Inferior parietal cortex (tissue), 1 donor: ENCODE data around the gene TTC34.
"Not testable (repeated sequence)": the region's sequence is repeated elsewhere in the genome, so short reads cannot be mapped to it uniquely, and the experiment has no call there.

Experiments used
- DNase-seq: peaks from one replicate; pipeline ENCODE4 v3.0.0-alpha.2; 2016; ENCODE audit errors: extremely low spot score

Gene TTC34

GRCh38 chr1:2768052-2768451, 33.4 kb downstream of the TTC34 start:
- not testable (repeated sequence) for DNase-seq

DNA sequence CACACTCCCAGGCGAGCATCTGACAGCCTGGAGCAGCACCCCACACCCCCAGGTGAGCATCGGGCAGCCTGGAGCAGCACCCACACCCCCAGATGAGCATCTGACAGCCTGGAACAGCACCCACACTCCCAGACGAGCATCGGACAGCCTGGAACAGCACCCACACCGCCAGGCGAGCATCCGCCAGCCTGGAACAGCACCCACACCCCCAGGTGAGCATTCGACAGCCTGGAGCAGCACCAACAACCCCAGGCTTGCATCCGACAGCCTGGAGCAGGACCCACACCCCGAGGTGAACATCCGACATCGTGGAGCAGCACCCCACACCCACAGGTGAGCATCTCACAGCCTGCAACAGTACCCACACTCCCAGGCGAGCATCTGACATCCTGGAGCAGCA, 42.1 kb downstream of the TTC34 start:
- DNase-seq: not testable (repeated sequence)

DNA sequence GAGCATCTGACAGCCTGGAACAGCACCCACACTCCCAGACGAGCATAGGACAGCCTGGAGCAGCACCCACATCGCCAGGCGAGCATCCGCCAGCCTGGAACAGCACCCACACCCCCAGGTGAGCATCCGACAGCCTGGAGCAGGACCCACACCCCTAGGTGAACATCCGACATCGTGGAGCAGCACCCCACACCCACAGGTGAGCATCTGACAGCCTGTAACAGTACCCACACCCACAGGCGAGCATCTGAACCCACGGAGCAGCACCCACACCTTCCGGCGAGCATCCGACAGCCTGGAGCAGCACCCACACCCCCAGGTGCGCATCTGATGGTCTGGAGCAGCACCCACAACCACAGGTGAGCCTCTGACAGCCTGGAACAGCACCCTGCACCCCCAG, 44.0 kb downstream of the TTC34 start:
- not testable (repeated sequence) for DNase-seq

GRCh38 chr1:2755426-2755825, 46.1 kb downstream of the TTC34 start:
- not testable (repeated sequence) for DNase-seq

- not testable (repeated sequence) for DNase-seq
Measured at GRCh38 chr1:2754597-2754996, 46.9 kb downstream of the TTC34 start.

- not testable (repeated sequence) for DNase-seq
Measured at GRCh38 chr1:2752503-2752902, 49.0 kb downstream of the TTC34 start.

GRCh38 chr1:2751866-2752265, 49.6 kb downstream of the TTC34 start:
- not testable (repeated sequence) for DNase-seq

DNA sequence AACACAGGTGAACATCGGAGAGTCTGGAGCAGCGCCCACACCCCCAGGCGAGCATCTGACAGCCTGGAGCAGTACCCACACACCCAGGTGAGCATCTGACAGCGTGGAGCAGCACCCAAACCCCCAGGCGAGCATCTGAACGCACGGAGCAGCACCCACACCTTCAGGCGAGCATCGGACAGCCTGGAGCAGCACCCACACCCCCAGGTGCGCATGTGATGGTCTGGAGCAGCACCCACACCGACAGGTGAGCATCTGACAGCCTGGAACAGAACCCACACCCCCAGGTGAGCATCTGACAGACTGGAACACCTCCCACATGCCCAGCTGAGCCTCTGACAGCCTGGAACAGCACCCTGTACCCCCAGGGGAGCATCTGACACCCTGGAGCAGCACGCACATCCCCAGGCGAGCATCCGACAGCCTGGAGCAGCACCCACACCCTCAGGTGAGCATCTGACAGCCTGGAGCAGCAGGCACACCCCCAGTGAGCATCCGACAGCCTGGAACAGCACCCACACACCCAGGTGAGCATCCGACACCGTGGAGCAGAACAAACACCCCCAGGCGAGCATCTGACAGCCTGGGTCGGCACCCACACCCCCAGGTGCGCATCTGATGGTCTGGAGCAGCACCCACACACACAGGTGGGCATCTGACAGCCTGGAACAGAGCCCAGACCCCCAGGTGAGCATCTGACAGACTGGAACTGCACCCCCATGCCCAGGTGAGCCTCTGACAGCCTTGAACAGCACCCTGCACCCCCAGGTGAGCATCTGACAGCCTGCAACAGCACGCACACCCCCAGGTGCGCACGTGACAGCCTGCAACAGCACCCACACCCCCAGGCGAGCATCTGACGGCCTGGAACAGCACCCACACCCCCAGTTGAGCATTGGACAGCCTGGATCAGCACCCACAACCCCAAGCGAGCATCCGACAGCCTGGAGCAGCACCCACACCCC, 50.4 kb downstream of the TTC34 start:
- DNase-seq: not testable (repeated sequence)

DNA sequence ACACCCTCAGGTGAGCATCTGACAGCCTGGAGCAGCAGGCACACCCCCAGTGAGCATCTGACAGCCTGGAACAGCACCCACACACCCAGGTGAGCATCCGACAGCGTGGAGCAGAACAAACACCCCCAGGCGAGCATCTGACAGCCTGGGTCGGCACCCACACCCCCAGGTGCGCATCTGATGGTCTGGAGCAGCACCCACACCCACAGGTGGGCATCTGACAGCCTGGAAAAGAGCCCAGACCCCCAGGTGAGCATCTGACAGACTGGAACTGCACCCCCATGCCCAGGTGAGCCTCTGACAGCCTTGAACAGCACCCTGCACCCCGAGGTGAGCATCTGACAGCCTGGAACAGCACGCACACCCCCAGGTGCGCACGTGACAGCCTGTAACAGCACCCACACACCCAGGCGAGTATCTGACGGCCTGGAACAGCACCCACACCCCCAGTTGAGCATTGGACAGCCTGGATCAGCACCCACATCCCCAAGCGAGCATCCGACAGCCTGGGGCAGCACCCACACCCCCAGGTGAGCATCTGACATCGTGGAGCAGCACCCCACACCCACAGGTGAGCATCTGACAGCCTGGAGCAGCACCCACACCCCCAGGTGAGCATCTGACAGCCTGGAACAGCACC, 51.3 kb downstream of the TTC34 start:
- not testable (repeated sequence) for DNase-seq

GRCh38 chr1:2748626-2749025, 52.9 kb downstream of the TTC34 start:
- DNase-seq: not testable (repeated sequence)

GRCh38 chr1:2694796-2695195, 106.7 kb downstream of the TTC34 start:
- DNase-seq: not testable (repeated sequence)

- not testable (repeated sequence) for DNase-seq
Measured at GRCh38 chr1:2690180-2690579, 111.3 kb downstream of the TTC34 start.

DNA sequence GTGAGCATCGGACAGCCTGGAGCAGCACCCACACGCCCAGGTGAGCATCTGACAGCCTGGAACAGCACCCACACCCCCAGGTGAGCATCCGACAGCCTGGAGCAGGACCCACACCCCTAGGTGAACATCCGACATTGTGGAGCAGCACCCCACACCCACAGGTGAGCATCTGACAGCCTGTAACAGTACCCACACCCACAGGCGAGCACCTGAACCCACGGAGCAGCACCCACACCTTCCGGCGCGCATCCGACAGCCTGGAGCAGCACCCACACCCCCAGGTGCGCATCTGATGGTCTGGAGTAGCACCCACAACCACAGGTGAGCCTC, 113.2 kb downstream of the TTC34 start:
- DNase-seq: not testable (repeated sequence)

DNA sequence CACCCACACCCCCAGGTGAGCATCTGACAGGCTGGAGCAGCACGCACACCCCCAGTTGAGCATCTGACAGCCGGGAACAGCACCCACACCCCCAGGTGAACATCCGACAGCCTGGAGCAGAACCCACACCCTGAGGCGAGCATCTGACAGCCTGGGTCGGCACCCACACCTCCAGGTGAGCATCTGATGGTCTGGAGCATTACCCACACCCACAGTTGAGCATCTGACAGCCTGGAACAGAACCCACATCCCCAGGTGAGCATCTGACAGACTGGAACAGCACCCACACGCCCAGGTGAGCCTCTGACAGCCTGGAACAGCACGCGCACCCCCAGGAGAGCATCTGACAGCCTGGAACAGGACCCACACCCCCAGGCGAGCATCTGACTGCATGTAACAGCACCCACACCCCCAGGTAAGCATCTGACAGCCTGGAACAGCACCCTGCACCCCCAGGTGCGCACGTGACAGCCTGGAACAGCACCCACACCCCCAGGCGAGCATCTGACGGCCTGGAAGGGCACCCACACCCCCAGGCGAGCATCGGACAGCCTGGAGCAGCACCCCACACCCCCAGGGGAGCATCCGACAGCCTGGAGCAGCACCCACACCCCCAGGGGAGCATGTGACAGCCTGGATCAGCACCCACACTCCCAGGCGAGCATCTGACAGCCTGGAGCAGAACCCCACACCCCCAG, 113.7 kb downstream of the TTC34 start:
- DNase-seq: not testable (repeated sequence)

- not testable (repeated sequence) for DNase-seq
Measured at GRCh38 chr1:2687174-2687591, 114.3 kb downstream of the TTC34 start.

DNA sequence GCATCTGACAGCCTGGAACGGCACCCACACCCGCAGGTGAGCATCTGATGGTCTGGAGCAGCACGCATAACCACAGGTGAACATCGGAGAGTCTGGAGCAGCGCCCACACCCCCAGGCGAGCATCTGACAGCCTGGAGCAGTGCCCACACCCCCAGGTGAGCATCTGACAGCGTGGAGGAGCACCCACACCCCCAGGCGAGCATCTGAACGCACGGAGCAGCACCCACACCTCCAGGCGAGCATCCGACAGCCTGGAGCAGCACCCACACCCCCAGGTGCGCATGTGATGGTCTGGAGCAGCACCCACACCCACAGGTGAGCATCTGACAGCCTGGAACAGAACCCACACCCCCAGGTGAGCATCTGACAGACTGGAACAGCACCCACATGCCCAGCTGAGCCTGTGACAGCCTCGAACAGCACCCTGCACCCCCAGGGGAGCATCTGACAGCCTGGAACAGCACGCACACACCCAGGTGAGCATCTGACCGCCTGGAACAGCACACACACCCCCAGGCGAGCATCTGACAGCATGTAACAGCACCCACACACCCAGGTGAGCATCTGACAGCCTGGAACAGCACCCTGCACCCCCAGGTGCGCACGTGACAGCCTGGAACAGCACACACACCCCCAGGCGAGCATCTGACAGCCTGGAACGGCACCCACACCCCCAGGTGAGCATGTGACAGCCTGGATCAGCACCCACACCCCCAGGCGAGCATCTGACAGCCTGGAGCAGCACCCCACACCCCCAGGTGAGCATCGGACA, 115.2 kb downstream of the TTC34 start:
- not testable (repeated sequence) for DNase-seq

DNA sequence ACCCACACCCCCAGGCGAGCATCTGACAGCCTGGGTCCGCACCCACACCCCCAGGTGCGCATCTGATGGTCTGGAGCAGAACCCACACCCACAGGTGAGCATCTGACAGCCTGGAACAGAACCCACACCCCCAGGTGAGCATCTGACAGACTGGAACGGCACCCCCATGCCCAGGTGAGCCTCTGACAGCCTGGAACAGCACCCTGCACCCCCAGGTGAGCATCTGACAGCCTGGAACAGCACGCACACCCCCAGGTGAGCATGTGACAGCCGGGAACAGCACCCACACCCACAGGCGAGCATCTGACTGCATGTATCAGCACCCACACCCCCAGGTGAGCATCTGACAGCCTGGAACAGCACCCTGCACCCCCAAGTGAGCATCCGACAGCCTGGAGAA, 115.8 kb downstream of the TTC34 start:
- not testable (repeated sequence) for DNase-seq

DNA sequence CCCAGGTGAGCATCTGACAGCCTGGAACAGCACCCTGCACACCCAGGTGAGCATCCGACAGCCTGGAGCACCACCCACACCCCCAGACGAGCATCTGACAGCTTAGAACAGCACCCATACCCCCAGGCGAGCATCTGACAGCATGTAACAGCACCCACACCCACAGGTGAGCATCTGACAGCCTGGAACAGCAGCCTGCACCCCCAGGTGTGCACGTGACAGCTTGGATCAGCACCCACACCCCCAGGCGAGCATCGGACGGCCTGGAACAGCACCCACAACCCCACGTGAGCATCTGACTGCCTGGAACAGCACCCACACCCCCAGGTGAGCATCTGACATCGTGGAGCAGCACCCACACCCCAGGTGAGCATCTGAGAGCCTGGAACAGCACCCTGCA, 116.6 kb downstream of the TTC34 start:
- DNase-seq: not testable (repeated sequence)

- DNase-seq: not testable (repeated sequence)
Measured at GRCh38 chr1:2684000-2684399, 117.5 kb downstream of the TTC34 start.

GRCh38 chr1:2683321-2683741, 118.2 kb downstream of the TTC34 start:
- not testable (repeated sequence) for DNase-seq

DNA sequence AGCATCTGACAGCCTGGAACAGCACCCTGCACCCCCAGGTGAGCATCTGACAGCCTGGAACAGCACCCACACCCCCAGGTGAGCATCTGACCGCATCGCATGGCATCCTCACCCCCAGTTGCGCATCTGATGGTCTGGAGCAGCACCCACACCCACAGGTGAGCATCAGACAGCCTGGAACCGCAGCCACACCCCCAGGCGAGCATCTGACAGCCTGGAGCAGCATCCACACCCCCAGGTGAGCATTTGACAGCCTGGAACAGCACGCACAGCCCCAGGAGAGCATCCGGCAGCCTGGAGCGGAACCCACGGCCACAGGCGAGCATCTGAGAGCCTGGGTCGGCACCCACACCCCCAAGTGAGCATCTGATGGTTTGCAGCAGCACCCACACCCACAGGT, 118.6 kb downstream of the TTC34 start:
- not testable (repeated sequence) for DNase-seq
